HG02623 (cell line): ENCODE results near the gene FANK1.

Source experiments
- ATAC-seq: cut with Tn5 transposase; IDR thresholded peaks from one replicate; pipeline ENCODE4 v1.9.1; 2021; ENCODE audit warnings: moderate library complexity; ENCODE audit not compliant: unreplicated experiment

The FANK1 gene

DNA sequence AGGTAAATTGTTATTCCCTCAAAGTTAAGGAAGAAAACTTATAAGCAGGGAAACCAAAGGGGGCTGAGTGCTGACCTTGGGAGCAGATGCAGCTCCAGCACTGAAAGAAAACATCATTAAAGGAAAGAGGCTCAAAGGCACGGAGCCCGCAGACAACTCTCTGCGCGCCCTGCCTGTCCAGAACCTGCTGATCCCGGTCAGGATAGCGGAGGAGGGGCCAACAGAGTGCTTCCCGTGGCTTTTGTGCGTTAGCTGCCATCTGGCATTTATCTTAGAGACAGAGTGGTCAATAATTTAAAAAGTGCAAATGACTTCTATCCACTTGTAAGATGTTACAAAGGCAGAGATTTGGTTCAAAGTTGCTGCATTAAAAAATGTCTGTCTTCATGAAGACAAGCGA, 162.1 kb downstream of the FANK1 start:
- ATAC-seq, result no peak
